ENCODE data around the gene HCN2.

DNA sequence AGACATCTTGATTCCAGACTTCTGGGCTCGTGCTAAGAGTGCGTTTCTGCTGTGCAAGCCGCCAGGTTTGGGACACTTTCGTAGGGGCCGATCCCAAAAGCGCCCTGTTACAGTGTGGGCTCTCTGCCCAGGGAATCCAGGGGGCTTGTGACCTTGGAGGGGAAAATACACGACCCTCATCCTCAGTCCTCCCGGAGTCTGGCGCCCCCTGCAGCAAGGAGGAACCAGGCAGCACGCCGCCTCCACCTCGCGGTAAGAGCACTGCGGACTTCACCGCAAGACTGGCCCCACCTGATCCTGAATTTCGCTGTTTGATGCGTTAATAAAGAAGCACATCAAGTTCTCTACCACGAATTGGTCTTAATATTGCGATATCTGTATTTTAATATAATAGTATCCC, 38.5 kb downstream of the HCN2 start:
- TF ChIP-seq, protein P1, sequence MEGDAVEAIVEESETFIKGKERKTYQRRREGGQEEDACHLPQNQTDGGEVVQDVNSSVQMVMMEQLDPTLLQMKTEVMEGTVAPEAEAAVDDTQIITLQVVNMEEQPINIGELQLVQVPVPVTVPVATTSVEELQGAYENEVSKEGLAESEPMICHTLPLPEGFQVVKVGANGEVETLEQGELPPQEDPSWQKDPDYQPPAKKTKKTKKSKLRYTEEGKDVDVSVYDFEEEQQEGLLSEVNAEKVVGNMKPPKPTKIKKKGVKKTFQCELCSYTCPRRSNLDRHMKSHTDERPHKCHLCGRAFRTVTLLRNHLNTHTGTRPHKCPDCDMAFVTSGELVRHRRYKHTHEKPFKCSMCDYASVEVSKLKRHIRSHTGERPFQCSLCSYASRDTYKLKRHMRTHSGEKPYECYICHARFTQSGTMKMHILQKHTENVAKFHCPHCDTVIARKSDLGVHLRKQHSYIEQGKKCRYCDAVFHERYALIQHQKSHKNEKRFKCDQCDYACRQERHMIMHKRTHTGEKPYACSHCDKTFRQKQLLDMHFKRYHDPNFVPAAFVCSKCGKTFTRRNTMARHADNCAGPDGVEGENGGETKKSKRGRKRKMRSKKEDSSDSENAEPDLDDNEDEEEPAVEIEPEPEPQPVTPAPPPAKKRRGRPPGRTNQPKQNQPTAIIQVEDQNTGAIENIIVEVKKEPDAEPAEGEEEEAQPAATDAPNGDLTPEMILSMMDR (IDR thresholded peaks at IDR 0.05; ENCODE audit: poor library complexity, severe bottlenecking): no peak
- TF ChIP-seq POLR2AphosphoS5 (IDR thresholded peaks at IDR 0.05) (no peak), RAD21 (conservative IDR thresholded peaks at IDR 0.05) (no peak), EP300 (conservative IDR thresholded peaks at IDR 0.05; ENCODE audit: poor library complexity, severe bottlenecking) (no peak), EZH2 (IDR thresholded peaks at IDR 0.05; ENCODE audit: borderline replicate concordance, insufficient read depth, low read length, poor library complexity, severe bottlenecking) (no peak), TAF1 (IDR thresholded peaks at IDR 0.05; ENCODE audit: low read depth) (no peak)

All from neural cell (in vitro differentiated cells).